Gastroesophageal sphincter (tissue), 4 donors: Measurements from ENCODE around the gene PRR12. TPM values are rescaled to one million over a fixed set of nuclear protein-coding genes. Genes with fewer than 3 reads are reported as not detected.

Experiments used
- ATAC-seq: fragments of 150-250 bp; one replicate; pipeline ENCODE4 v1.9.1; 2016; ENCODE audit warnings: mild to moderate bottlenecking, moderate library complexity
- H3K27ac ChIP-seq, 4 donors: fragments of 200-600 bp; sonication (generic) in 3 of 4; 1 replicate in 3 of 4; 2 replicates in 1 of 4; pipeline ENCODE4 v1.5.1; 2016 to 2019
- H3K27me3 ChIP-seq: fragments of 200-600 bp; sonication (generic); one replicate; pipeline ENCODE4 v1.5.1; 2019
- H3K36me3 ChIP-seq, 2 donors: fragments of 200-600 bp; sonication (generic); one replicate each; pipeline ENCODE4 v1.5.1; 2019; ENCODE audit warnings: control low read depth in 1 of 2
- H3K4me1 ChIP-seq, 3 donors: fragments of 200-600 bp; sonication (generic); 1 replicate in 2 of 3; 2 replicates in 1 of 3; pipeline ENCODE4 v1.5.1; 2016 to 2019; ENCODE audit warnings: control low read depth in 2 of 3
- H3K4me3 ChIP-seq, 2 donors: fragments of 200-600 bp; sonication (generic); one replicate each; pipeline ENCODE4 v1.5.1; 2019; ENCODE audit warnings: mild to moderate bottlenecking in 1 of 2, moderate library complexity in 1 of 2
- H3K9me3 ChIP-seq, 3 donors: fragments of 200-600 bp; sonication (generic); one replicate each; pipeline ENCODE4 v1.5.1; 2017 to 2019; ENCODE audit warnings: control low read depth in 2 of 3
- EP300 ChIP-seq: sonication (generic); formaldehyde crosslinking; IDR thresholded peaks from one replicate; pipeline ENCODE4 v1.6.1; 2017; ENCODE audit warnings: antibody characterized with exemption, mild to moderate bottlenecking
- POLR2A ChIP-seq, 2 donors: fragments of 450-650 bp; IDR thresholded peaks; one replicate each; pipeline ENCODE4 v1.6.1; 2017; ENCODE audit warnings: antibody characterized with exemption in 2 of 2, mild to moderate bottlenecking in 2 of 2, moderate library complexity in 1 of 2
- POLR2AphosphoS5 ChIP-seq: sonication (generic); formaldehyde crosslinking; IDR thresholded peaks from one replicate; pipeline ENCODE4 v1.6.1; 2017; ENCODE audit warnings: antibody characterized with exemption
- WGBS, 2 donors: methylation state at CpG; one replicate each; pipeline ENCODE4 v1.1.5; 2018; ENCODE audit warnings: low coverage in 1 of 2; 5-methylcytosine and 5-hydroxymethylcytosine counted together
- total RNA-seq, 4 donors: library from RNA; depleted of rRNA; stranded (reverse); fragments of >200 nt; gene quantifications; one replicate each; pipeline ENCODE4 v1.1.0, GENCODE V29; 2016
- TF ChIP-seq, protein P1 (sequence below), 4 experiments: fragments of 200-600 bp in 2 of 4; fragments of 450-650 bp in 2 of 4; sonication (generic) in 1 of 4; IDR thresholded peaks; one replicate each; pipeline ENCODE4 v1.5.1; 2017 to 2019; ENCODE audit warnings: antibody characterized with exemption in 4 of 4, mild to moderate bottlenecking in 2 of 4, moderate library complexity in 2 of 4

PRR12 gene
- total RNA-seq, 4 donors from 2014 or later = 9.3 to 24.1 (median 14.8) TPM

DNA sequence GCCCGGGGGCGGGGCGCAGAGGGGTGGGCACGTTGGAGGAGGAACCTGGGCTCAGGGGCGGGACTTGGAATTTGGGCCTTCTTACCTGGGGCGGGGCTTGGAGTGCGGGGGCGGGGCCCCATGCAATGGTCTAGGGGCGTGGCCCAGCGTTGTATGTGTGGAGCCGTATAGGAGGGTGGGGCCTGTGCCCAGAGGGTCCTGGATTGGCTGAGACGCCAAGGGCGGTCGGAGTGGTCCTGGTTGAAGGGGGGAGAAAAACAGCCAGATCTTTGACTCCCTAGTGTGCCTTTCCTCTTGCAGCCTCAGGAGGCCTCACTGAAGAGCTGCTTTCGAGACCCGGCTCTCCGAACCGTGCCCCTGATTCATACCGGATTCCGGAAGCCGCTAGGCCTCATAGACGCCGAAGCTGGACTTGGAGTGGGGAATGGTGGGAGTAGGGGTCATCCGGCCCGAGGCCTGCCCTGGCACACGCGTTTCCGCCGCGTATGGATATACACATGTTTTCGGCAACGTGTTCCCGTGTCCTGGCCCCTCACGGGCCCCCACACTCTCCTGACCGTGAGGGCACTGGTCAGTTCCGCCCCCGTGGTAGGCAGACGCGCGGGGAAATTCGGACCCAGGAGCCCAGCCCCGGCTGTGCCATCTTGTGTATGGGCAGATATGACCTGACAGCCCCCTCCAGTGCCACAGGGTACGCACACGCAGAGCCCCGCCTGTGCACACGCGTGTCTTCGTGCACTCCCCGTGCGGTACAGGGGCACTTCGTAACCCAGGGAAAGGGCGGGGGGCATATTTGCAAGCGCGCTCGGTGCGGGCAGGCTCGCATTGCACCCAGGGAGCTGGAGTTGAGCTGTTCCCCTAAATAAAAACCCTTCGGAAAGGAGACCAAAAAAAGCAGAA is 661 bp upstream of the PRR12 start:
- WGBS, 2 donors = 0 to 1% methylated on average over 5 to 27 of the region's 58 CpGs
- H3K4me3 ChIP-seq = peak overlapping the region; percentile 89 to 94
- no peaks in the 10 kb centered on the region for H3K27me3 ChIP-seq
- H3K36me3 ChIP-seq = peaks cover 0 to 14% of the 10 kb centered on the region in 2 donors
- H3K9me3 ChIP-seq = no peaks in the 10 kb centered on the region
- peak overlapping the region; percentile 63 to 98 (median 94) for H3K27ac ChIP-seq
- ATAC-seq = peak; percentile 84
- peaks cover 0 to 50% (median 12%) of the 10 kb centered on the region in 3 donors for H3K4me1 ChIP-seq
- no peak for TF ChIP-seq EP300
- peak; percentile 22 to 59 for TF ChIP-seq POLR2A (IDR thresholded peaks at IDR 0.05)
- TF ChIP-seq, protein P1, sequence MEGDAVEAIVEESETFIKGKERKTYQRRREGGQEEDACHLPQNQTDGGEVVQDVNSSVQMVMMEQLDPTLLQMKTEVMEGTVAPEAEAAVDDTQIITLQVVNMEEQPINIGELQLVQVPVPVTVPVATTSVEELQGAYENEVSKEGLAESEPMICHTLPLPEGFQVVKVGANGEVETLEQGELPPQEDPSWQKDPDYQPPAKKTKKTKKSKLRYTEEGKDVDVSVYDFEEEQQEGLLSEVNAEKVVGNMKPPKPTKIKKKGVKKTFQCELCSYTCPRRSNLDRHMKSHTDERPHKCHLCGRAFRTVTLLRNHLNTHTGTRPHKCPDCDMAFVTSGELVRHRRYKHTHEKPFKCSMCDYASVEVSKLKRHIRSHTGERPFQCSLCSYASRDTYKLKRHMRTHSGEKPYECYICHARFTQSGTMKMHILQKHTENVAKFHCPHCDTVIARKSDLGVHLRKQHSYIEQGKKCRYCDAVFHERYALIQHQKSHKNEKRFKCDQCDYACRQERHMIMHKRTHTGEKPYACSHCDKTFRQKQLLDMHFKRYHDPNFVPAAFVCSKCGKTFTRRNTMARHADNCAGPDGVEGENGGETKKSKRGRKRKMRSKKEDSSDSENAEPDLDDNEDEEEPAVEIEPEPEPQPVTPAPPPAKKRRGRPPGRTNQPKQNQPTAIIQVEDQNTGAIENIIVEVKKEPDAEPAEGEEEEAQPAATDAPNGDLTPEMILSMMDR (IDR thresholded peaks at IDR 0.05) = no peak
- TF ChIP-seq POLR2AphosphoS5 = peak; percentile 26

DNA sequence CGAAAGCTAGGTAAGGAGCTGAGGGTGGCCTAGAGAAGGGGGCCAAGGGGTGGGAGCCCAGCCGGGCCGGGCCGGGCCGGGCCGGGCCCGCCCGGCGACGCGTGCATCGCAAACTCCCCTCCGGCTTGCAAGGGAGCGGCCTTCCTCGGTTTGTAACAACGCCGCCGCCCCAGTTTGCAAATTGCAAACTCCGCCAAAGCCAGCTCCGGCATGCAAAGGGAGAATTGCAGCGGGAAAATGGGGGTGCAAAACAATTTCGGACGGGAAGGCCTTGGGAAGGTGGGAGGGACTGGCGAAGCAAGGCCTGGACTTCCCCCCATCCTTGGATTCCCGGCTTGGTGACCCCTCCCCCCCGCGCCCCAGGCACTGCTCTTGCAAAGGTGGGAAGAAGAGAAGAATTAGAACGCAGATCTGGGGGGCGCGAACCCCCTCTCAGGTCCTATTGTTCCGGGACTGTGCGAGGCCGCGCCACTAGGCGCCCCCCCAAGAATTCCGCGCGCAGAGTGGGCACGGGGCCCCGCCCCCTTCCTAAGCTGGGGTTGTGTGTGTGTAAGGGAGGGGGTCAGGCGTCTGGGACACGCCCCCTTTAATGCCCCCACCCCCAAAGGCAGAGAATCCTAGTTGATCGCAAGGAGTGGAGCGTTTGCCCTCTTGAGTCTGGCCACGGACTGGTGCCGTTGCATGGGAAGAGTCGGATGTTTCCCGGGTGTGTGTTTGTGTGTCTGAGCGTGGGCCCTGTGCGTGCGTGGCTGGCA is 926 bp downstream of the PRR12 start:
- WGBS, 2 donors = 0 to 2% methylated on average over 9 to 14 of the region's 51 CpGs
- H3K27me3 ChIP-seq = no peaks in the 10 kb centered on the region
- peak overlapping the region; percentile 89 to 94 for H3K4me3 ChIP-seq
- ATAC-seq = no peak
- peaks cover 0 to 30% of the 10 kb centered on the region in 2 donors for H3K36me3 ChIP-seq
- H3K27ac ChIP-seq = peak overlapping the region; percentile 77 to 98 (median 94)
- H3K4me1 ChIP-seq = peaks cover 0 to 53% (median 12%) of the 10 kb centered on the region in 3 donors
- no peaks in the 10 kb centered on the region for H3K9me3 ChIP-seq
- TF ChIP-seq POLR2A (IDR thresholded peaks at IDR 0.05) = no peak
- TF ChIP-seq POLR2AphosphoS5 = no peak
- TF ChIP-seq, protein P1 (IDR thresholded peaks at IDR 0.05) = no peak
- no peak for TF ChIP-seq EP300

DNA sequence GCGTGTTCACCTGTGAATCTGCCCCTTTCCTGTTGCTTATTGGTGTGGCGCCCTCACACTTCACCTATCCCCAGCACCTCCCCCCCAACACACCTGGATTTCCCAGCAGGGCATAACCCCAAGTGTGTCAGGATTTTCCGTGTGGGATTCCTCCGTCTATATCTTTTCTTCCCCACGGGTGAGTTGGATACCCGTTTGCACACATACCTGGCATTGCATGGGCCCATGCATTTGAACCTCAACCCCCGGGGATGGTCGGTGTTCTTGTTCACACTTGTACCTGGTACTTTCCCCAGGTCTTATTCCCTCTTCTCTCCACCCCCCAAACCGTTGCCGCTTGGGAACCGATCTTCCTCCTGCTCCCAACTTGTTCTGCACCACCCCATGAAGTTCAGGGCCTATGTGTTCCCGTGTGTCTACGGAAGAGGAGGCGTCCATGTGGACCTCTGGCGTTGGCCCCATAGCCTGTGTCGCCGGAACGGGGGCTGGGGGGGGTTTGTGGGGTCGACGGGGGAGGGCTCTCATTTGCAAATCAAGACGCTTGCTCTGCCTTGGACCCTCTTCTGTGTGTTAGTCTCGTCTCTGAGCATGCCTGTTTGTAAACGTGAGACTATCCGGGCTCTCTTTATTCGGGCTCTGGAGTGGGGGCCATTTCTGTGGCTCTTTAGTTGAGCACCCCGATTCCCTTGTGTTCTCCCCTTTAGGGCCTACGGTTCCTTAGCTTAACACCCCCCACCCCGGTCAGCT is 1.7 kb downstream of the PRR12 start:
- WGBS, 2 donors = 5 to 6% methylated on average over 11 to 17 of the region's 28 CpGs
- Histone ChIP-seq H3K27ac (peak overlapping the region; percentile 65 to 98 (median 94)), H3K9me3 (no peaks in the 10 kb centered on the region), H3K27me3 (no peaks in the 10 kb centered on the region), H3K4me1 (peaks cover 0 to 53% (median 12%) of the 10 kb centered on the region in 3 donors), H3K36me3 (peaks cover 0 to 37% of the 10 kb centered on the region in 2 donors), H3K4me3 (peak overlapping the region; percentile 89 to 94)
- TF ChIP-seq EP300 (no peak), POLR2AphosphoS5 (no peak), POLR2A (IDR thresholded peaks at IDR 0.05) (no peak)
- TF ChIP-seq, protein P1 (IDR thresholded peaks at IDR 0.05) = no peak
- ATAC-seq = no peak

DNA sequence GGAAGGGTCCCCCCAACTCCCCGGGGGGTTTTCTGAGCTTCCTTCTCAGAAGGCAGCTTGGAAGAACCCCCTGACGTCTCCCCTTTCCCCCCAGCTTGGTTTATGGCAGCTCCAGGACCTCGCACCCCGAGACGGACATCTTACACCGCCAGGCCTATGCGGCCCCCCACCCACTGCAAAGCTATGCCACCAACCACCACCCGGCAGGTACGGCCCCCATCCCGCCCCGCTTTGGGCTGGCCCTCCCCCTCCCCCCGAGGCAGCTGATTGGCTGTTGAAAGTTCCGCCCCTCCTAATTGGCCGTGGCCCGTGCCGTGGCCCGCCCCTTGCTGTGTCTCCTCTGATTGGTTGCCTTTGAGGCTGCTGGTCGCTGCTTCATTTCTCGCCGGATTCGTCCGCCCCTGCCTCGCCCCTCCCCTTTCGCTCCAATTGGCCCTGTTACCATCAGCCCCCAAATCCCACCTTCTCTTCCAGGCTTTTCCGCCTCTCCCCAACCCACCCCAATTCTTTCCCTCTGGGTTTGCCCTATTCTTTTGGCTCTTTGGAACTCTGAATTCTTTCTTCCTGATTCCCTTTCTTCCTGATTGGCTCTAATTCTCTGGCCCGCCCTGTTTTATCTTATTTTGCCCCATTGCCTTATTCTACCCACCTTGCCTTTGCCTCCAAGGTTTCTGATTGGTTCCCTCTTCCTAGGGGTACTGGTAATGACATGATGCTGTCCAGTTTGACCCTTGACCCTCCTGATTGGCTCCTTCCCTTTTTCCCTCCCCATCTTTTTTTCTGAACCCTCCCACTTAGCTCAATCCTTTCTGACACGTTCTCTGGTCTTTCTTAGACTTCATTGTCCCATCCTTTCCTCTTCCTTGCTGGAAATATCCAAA is 2.5 kb downstream of the PRR12 start:
- peak overlapping the region; percentile 78 to 98 (median 94) for H3K27ac ChIP-seq
- H3K4me3 ChIP-seq = peak overlapping the region; percentile 30 to 94
- peaks cover 0 to 45% of the 10 kb centered on the region in 2 donors for H3K36me3 ChIP-seq
- TF ChIP-seq POLR2A (IDR thresholded peaks at IDR 0.05) (no peak), POLR2AphosphoS5 (no peak), EP300 (no peak)
- TF ChIP-seq, protein P1 (IDR thresholded peaks at IDR 0.05) = no peak
- no peaks in the 10 kb centered on the region for H3K9me3 ChIP-seq
- peaks cover 0 to 53% (median 12%) of the 10 kb centered on the region in 3 donors for H3K4me1 ChIP-seq
- WGBS, 2 donors = 4 to 36% methylated on average over 3 to 18 of the region's 27 CpGs
- ATAC-seq = peak; percentile 84
- no peaks in the 10 kb centered on the region for H3K27me3 ChIP-seq
